Activated CD4-positive, alpha-beta T cell treated with anti-CD3 and anti-CD28 coated beads, Interleukin-2, amount 50 U/mL, for 1 hour (primary cell): ENCODE measurements around the gene MT1H.
"Not testable (repeated sequence)": the region's sequence is repeated elsewhere in the genome, so short reads cannot be mapped to it uniquely, and the experiment has no call there.

Experiments used
- DNase-seq: peaks from one replicate; pipeline ENCODE4 v3.0.0-alpha.2; 2020

MT1H gene

DNA sequence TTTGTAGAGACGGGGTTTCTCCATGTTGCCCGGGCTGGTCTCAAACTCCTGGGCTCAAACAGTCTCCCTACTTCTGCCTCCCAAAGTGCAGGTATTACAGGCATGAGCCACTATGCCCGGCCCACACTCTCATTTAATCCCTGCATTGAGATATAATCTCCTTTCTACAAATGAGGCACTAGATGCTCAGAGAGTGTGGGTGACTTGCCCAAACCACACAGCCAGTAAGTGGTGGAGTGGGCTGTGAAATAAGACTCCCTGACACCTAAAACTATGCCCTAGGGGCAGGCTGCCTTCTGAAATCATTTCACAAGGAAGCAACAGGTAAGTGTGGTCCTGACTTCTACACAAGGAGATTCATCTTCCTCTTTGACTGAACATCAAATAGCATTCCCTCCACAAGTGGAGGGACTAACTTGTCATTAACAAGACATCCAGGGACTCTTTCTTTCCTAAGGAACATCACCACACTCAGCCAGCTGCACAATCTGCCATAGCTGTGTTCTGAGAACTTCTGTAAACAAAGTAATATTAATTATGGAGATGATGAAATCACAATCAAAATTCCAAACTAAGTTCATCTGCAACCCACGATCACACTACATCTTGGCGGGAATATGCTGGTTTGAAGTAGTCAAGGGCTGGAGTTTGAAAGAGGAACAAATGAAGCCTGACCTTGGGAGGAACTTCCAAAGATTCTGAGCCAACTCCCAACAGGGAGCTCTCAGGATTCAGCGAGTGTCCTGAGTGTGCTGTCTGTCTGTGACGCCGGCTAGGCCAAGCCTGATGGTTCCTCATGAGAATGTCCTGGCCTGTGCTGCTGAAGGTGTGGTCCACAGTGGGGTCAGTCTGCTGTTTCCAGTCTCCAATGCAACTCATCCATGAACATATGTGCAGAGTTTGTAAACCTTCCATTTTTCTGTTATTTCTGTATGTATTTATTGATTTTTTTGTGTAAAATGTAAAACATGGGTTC, 4.0 kb upstream of the MT1H start:
- not testable (repeated sequence) for DNase-seq

DNA sequence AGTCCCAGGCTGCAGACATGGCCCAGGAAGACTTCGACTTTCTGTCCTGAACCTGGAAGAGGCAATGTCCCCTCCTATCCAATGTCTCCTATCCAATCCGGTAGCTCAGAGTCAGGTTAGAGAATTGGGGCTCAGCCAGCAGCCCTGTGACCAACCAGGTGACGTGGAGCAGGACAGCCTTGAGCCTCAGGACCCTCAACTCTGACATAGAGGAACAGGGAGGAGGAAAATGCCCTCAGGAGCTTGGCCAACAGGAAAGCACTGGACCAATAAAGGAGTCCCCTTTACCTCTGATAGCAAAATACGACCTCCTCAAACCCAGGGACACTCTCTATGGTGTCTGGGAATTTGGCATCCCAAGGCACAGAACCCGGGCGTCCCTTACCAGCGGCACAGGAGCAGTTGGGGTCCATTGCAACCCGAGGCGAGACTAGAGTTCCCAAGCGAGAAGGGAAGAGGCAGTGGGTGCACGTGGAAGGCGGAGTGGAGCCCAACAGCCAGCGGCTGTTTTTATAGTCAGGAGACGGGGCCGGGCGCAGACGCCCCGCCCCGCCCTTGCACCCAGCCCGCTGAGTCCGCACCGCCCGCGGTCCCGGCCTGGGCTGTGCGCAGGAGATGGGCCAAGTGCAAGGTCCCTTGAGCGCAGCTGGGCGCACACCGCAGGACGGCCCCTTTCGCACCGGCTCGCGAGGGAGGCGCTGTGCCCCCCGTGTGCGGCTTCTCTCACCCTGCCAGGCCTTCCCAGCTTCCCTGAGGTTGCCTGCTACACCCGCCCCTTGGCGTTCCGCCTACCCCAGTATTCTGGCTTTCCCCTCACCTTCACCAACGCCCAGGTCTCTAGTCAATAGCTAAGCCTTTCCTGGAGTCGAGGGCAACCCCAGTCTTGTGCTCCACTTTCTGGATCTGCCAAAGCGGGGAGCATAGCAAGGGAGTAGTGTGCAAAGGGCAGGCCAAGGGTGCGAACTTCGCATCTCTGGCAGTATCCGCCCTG, 1.7 kb upstream of the MT1H start, which contains the start of gene MT1G:
TSS of gene MT1G (minus strand) at position 485 of the 991 bp plus-strand sequence. CDS start at position 413, 72 bp downstream.
- DNase-seq: no peak

DNA sequence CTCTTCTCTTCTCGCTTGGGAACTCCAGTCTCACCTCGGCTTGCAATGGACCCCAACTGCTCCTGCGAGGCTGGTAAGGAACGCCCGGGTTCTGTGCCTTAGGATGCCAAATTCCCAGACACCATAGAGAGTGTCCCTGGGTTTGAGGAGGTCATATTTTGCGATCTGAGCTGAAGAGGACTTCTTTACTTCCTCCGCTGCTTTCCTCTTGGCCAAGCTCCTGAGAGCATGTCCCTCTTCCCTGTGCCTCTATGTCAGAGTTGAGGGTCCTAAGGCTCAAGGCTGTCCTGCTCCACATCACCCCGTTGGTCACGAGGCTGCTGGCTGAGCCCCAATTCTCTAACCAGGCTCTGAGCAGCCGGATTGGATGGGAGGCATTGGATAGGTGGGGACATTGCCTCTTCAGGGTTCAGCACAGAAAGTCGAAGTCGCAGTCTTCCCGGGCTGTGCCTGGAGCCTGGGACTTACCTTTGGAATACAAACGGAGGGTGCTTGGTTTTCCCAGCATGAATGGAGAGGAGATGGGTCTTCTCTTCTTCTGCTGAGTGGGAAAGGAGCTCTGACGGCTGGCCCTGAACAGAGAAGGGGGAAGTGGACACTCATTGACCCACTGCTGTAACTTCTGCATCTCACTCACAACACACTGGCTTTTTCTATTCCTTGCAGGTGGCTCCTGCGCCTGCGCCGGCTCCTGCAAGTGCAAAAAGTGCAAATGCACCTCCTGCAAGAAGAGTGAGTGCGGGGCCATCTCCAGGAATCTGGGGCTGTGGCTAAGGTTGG, 416 bp downstream of the MT1H start:
- DNase-seq: no peak

DNA sequence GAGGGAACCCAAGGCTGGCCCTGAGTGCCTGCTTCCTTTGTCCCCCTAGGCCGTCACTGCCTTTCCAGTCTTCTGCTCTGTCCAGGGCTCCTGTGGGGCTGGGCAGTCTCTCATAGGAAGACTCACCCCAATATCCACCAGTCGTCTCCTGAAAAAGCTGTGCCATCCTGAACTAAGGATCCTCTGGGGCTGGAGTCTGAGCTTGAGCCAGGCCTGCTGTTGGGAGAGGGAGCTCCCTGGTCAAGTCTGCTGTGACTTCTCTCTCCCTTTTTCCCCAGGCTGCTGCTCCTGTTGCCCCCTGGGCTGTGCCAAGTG, 963 bp downstream of the MT1H start:
- no peak for DNase-seq

DNA sequence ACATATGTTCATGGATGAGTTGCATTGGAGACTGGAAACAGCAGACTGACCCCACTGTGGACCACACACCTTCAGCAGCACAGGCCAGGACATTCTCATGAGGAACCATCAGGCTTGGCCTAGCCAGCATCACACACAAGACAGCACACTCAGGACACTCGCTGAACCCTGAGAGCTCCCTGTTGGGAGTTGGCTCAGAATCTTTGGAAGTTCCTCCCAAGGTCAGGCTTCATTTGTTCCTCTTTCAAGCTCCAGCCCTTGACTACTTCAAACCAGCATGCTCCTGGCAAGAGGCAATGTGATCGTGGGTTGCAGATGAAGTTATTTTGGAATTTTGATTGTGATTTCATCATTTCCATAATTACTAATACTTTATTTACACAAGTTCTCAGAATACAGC, 2.1 kb downstream of the MT1H start:
- not testable (repeated sequence) for DNase-seq

DNA sequence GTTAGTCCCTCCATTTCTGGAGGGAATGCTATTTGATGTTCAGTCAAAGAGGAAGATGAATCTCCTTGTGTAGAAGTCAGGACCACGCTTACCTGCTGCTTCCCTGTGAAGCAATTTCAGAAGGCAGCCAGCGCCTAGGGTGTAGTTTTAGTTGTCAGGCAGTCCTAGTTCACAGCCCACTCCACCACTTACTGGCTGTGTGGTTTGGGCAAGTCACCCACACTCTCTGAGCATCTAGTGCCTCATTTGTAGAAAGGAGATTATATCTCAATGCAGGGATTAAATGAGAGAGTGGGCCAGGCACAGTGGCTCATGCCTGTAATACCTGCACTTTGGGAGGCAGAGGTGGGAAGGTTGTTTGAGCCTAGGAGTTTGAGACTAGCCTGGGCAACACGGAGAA, 2.6 kb downstream of the MT1H start:
- DNase-seq: not testable (repeated sequence)

DNA sequence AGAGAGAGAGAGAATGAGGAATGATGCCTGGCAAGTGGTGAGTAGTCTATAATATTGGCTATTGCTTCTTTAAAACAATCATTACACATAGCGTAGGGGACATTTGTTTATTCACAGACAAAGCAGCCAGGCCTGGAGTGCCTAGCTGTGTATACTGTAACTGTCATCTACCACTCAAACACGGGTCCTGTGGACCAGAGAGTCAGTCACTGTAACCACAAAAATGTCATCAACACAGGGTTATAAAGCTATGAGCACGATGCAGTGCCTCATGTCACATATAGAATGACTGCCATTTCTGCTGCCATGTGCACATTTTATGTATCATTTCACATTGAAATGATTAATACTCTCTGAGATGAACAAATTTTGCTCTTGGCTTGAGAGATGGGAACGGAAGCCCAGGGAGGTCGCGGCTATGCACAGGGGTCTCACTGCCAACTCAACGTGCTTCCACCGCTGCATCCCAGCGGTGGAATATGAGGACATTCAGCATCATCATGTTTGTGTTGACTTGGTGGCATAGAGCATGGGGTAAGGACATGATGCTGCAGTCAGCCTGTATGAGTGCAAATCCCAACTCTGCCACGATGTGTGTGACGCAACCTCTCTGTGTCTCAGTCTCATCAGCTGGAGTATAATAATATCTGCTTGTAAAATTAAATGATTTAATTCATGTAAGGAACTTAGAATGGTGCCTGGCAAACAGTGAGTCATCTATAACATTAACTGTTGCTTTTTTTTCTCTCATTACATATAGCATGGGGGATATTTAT, 3.3 kb downstream of the MT1H start:
- no peak for DNase-seq

DNA sequence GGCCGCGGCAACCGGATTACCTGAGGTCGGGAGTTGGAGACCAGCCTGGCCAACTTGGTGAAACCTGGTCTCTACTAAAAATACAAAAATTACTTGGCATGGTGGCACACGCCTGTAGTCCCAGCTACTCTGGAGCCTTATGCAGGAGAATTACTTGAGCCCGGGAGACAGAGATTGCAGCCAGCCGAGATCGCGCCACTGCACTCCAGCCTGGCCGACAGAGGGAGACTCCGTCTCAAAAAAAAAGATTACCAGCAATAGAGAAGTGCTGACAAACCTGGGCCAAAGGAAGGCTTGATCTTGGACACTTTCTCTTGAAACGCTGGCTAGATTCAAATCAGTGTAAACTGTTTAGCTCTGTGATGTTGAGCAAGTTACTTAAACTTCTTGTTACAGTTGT, 4.3 kb downstream of the MT1H start:
- no peak for DNase-seq

DNA sequence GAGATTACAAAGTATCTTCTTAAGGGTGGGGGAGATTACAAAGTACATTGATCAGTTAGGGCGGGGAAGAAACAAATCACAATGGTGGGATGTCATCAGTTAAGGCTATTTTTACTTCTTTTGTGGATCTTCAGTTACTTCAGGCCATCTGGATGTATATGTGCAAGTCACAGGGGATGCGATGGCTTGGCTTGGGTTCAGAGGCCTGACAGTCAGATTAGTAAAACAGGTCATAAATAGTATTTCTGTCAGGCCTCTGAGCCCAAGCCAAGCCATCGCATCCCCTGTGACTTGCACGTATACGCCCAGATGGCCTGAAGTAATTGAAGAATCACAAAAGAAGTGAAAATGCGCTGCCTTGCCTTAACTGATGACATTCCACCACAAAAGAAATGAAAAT, 5.0 kb downstream of the MT1H start:
- not testable (repeated sequence) for DNase-seq

DNA sequence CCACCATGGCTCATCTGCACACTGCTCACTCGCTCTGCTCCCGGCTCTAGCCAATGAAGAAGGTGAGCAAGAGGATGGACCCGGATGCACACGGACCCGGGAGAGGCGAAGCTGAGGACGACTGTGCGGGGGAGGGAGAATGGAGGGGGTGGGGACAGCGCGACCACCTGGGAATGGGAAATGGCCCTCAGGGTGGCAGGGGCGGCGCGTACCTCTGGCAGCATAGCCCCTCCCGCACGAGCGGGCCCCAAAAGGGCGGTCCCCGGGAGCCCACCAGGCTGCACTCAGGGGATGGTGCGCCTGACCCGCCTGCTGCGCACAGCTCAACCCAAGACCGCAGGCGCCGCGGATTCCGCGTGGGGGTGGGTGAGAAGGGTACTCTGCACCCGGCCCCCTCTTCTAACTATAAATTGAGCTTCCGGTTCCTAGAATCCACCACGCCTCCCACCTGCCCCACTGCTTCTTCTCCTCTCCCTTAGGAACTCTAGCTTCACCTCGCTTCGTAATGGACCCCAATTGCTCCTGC, 6.1 kb downstream of the MT1H start:
- peak; percentile 33 for DNase-seq

DNA sequence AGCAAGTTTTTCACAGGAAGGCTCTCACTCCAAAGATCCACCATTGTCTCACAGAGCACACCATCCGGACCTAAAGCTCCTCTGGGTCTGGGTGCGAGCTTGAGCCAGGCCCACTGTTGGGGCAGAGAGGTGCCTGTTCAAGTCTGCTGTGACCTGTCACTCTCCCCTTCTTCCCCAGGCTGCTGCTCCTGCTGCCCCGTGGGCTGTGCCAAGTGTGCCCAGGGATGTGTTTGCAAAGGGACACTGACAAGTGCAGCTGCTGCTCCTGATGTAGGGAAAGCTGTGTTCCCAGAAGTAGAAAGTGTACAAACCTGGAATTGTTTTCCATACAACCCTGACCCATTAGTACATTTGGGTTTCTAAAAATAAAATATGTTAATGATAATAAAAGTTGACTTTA, 7.9 kb downstream of the MT1H start:
- no peak for DNase-seq

DNA sequence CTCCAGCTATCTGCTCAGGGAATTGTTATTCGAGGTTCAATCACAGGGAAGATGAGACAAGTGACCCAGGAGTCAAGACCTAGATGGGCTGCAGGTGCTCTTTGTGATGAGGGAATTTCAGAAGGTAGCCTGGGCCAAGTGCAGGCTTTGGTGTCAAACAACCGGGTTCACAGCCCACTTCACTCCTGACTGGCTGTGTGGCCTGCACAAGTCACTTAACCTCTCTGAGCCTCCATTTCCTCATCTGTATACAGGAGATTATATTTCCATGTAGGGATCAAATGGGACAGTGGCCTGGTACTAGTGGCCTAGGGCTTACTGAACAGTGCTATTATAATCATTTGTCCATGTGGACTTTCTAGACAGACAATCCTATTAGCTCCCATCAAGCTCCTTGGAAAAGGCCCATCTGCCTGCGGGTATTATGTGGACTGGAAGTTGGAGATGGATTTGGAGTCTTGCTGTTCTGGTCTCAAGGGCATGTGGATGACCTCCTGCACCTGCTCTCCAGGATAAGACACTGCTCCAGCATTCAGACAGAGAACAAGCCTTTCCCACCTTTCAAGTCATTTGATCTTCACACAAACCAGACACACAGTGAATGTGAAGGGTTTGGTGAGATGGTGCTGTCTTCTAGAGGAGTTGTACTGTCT, 9.6 kb downstream of the MT1H start:
- DNase-seq: no peak

DNA sequence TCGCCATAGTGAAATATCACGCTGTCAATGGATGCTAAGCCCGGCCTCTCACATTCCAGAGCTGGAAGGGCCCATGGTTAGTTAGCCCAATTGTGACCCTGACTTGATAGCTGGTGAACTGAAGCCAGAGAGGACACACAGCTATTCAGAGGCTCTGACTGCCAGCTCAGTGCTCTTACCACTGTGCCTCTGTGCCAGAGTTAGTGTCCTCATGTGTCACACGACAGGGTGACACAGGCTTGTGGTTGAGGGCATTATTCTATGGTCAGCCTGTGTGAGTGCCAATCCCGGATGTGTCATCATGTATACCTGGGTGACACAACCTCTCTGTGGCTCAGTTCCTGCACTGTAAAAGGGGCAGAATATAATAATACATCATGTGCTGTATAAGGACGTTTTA, 10.2 kb downstream of the MT1H start:
- DNase-seq: no peak

DNA sequence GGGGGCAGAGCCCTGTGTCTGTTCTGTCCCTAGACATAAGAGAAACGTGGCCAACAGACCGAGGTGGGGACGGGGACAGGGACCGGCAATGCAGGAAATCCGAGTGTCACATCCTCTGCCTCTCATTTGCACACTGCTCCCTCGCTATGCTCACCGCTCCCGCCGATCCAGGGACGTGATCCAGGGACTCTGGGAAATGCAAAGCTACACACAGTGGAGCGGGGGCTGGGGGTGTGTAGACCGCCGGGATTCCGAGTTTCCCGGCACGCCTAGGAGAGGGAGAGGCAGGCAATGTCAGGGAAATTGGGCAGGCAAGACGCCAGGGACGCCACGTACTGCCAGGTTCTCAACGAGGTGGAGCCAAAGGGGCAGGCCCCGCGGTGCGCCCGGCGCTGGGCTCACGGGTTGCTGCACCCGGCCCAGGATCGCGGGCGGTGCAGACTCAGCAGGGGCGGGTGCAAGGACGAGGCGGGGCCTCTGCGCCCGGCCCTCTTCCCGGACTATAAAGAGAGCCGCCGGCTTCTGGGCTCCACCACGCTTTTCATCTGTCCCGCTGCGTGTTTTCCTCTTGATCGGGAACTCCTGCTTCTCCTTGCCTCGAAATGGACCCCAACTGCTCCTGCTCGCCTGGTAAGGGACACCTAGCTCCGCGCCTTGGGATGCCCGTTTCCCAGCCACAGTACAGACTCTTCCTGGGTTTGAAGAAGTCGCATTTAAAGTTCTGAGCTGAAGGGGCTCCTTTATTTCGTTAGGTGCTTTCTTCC, 12.5 kb downstream of the MT1H start, which contains the start of gene MT1X:
TSS of gene MT1X (plus strand) at position 532 of the 764 bp plus-strand sequence. CDS start at position 603, 71 bp downstream.
- DNase-seq: peak; percentile 82

DNA sequence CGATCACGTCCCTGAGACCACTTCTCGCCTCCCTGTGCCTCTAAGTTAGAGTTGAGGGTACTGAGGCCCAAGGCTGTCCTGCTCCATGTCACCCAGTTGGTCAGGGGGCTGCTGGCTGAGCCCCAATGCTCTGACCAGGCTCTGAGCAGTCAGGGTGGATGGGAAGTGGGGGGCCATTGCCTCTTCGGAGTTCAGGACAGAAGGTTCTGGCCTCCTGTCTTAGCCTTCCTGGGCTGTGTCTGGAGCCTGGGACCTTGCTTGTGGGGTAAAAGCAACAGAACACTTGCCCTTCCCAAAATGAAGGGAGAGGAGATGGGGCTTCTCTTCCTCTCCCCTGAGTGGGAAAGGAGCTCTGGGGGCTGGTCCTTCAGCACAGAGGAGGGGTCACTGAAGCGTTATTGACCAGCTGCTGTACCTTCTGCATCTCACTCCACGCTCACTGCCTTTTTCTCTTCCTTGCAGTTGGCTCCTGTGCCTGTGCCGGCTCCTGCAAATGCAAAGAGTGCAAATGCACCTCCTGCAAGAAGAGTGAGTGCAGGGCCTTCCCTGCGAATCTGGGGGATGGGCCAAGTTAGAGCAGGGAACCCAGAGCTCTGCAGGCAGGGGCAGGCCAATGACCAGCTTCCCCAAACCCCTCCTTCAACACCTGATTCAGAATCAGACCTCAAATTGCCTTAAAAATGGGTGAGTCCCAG, 13.2 kb downstream of the MT1H start:
- DNase-seq: no peak

DNA sequence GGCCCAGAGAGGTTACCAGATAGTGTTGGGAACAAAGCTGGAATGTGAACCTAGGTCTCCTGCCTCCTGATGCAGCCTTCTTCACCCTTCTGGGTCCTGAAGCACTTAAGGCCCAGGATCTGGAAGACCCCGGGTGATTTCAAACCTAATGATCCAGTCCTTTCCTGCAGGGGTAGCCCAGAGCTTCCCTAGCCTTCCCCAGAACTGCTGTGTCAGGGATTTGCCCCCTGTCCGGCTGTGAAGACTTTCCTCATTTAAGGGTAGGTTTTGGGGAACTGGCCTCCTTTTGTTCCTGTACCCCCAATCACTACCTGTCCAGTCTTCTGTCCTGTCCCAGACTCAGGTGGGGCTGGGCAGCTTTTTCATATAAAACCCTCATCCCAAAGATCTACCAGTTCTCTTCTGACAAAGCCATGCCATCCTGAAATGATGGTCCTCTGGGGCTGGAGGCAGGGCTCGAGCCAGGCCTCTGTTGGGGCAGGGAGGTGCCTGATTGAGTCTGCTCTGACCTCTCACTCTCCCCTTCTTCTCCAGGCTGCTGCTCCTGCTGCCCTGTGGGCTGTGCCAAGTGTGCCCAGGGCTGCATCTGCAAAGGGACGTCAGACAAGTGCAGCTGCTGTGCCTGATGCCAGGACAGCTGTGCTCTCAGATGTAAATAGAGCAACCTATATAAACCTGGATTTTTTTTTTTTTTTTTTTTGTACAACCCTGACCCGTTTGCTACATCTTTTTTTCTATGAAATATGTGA, 14.0 kb downstream of the MT1H start:
- DNase-seq: no peak

DNA sequence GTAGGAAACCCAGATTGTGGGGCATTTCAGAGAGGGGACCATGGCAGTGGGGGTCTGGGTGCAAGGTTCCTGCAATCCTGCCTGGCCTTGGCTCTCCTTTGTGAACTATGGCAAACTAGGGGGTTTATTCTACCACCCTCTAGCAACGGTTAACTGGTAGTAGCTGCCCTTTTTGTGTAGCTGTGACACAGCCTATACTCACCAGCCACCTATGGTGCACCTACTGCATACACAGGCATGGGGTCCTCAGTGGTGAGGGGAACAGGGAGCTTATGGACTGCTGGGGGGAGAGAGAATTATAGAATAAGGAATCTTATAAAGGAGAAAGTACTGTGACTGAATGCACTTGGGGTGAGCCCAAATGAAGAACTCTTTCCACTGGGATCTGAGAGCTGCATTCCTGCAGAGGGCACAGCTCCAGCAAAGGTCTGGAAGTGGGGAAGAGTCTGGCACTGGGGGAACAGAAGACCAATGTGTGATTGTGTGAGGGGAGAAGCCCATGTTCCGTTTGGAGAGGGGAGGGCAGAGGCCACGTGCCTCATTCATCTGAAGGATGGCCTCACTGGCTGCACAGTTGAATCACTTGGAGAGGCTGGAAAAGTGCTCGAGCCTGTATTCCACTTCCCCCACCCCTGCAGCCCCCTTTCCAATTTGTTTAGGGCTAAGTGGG, 14.8 kb downstream of the MT1H start:
- DNase-seq: no peak

DNA sequence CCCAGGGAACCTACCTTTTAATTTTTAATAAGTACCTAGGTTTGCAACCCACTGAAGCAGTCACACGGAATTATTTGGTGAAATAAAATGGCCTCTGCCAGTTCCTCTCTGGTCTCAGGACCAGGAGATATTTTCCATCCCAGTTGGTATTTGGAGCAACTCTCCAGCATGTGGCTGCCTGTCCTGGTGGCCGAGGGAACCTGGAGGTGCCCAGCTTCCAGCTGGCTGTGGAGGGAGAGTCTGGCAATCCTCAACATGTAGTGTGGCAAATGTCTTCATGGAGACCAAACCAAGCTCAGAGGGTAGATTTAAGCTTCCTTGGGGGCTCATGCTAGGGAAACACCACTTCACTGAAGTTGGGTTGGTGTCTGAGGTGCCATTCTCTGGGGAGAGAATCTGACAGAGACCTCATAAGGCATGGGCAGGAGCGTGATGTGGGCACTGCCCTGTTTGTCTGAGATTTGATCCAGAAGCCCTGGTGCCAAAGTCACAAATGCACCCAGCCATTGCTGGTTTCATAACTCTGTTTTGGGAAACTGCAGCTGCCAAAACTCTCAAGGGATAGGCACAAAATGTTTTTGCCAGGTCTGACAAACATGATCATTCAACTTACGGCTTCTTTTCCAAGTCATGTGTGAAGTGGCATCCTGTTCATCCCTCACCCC, 15.4 kb downstream of the MT1H start:
- no peak for DNase-seq
